ENCODE measurements around the gene B4GALNT3.

The B4GALNT3 gene

GRCh38 chr12:526089-526488 lies 66.3 kb downstream of the B4GALNT3 start:
- in situ Hi-C loops (cut with MboI; ENCODE audit: low pct_unique_long_range_greater_than_20kb, low sequenced_read_pairs, unreplicated experiment), result no loop called here
- no peak for TF ChIP-seq CTCF (IDR thresholded peaks at IDR 0.05; ENCODE audit: extremely low read depth, insufficient read depth, missing control alignments)
- no peak for DNase-seq (ENCODE audit: low spot score)

- no peak for TF ChIP-seq CTCF (IDR thresholded peaks at IDR 0.05; ENCODE audit: extremely low read depth, insufficient read depth, missing control alignments)
- no peak for DNase-seq (ENCODE audit: low spot score)
- in situ Hi-C loops (cut with MboI; ENCODE audit: low pct_unique_long_range_greater_than_20kb, low sequenced_read_pairs, unreplicated experiment), result no loop called here
Observed at GRCh38 chr12:527241-527640, 67.5 kb downstream of the B4GALNT3 start.

GRCh38 chr12:527729-528128 lies 68.0 kb downstream of the B4GALNT3 start:
- no peak for TF ChIP-seq CTCF (IDR thresholded peaks at IDR 0.05; ENCODE audit: extremely low read depth, insufficient read depth, missing control alignments)
- DNase-seq (ENCODE audit: low spot score), result no peak
- in situ Hi-C loops (cut with MboI; ENCODE audit: low pct_unique_long_range_greater_than_20kb, low sequenced_read_pairs, unreplicated experiment), result no loop called here

- in situ Hi-C loops (cut with MboI; ENCODE audit: low pct_unique_long_range_greater_than_20kb, low sequenced_read_pairs, unreplicated experiment), result no loop called here
- no peak for TF ChIP-seq CTCF (IDR thresholded peaks at IDR 0.05; ENCODE audit: extremely low read depth, insufficient read depth, missing control alignments)
- no peak for DNase-seq (ENCODE audit: low spot score)
Observed at GRCh38 chr12:530308-530707, 70.6 kb downstream of the B4GALNT3 start.

- no peak for TF ChIP-seq CTCF (IDR thresholded peaks at IDR 0.05; ENCODE audit: extremely low read depth, insufficient read depth, missing control alignments)
- in situ Hi-C loops (cut with MboI; ENCODE audit: low pct_unique_long_range_greater_than_20kb, low sequenced_read_pairs, unreplicated experiment), result no loop called here
- no peak for DNase-seq (ENCODE audit: low spot score)
Observed at GRCh38 chr12:530821-531220, 71.1 kb downstream of the B4GALNT3 start.

- DNase-seq (ENCODE audit: low spot score), result no peak
- in situ Hi-C loops (cut with MboI; ENCODE audit: low pct_unique_long_range_greater_than_20kb, low sequenced_read_pairs, unreplicated experiment), result no loop called here
- no peak for TF ChIP-seq CTCF (IDR thresholded peaks at IDR 0.05; ENCODE audit: extremely low read depth, insufficient read depth, missing control alignments)
Observed at GRCh38 chr12:531951-532585, 72.3 kb downstream of the B4GALNT3 start.
